Fibroblast of lung (primary cell): Measurements from ENCODE around the gene ANO10.

Experiments
- CTCF ChIP-seq, 2 donors: IDR thresholded peaks in 1 of 2; conservative IDR thresholded peaks in 1 of 2; 1 replicate in 1 of 2; 2 replicates in 1 of 2; pipeline ENCODE4 v1.5.1; 2011 to 2012; ENCODE audit warnings: low read length in 2 of 2, control low read depth in 1 of 2, inconsistent platforms in 1 of 2, low read depth in 1 of 2, mild to moderate bottlenecking in 1 of 2
- EZH2 ChIP-seq: IDR thresholded peaks from 2 replicates; pipeline ENCODE4 v1.5.1; 2012; ENCODE audit warnings: low read length, control low read depth, mild to moderate bottlenecking; ENCODE audit errors: missing control alignments

GRCh38 chr3:43349716-43350115 lies 272.1 kb downstream of the ANO10 start:
- no peak for TF ChIP-seq EZH2
- TF ChIP-seq CTCF (conservative IDR thresholded peaks at IDR 0.05 in 1 of 2, IDR thresholded peaks at IDR 0.05 in 1 of 2; ENCODE audit: low read depth in 1 of 2, low read length in 2 of 2), result no peak
